Caco-2 (cell line): ENCODE measurements around the gene ZNF793. TPM values are rescaled to one million over a fixed set of nuclear protein-coding genes. Genes with fewer than 3 reads are reported as not detected.

ENCODE experiments used
- Bru-seq: library from RNA; stranded (reverse); fragments of 400-500 nt; gene quantifications from one replicate; lab custom pipeline; 2021; lab: Mats Ljungman, UMichigan
- BruChase-seq, 2 experiments: library from RNA; stranded (reverse); fragments of 400-500 nt; gene quantifications; one replicate each; lab custom pipeline; 2021; lab: Mats Ljungman, UMichigan
- BruUV-seq: library from RNA; stranded (reverse); fragments of 400-500 nt; replicated peaks from 2 replicates; lab custom pipeline; 2021; lab: Mats Ljungman, UMichigan
- CTCF ChIA-PET: fragments of 300-600 bp; sonication (Branson Sonifier 250); formaldehyde crosslinking; loops from one replicate; lab custom pipeline; 2022; ENCODE audit warnings: antibody characterized with exemption; lab: Charles Lee
- POLR2A ChIA-PET: fragments of 300-600 bp; sonication (Branson Sonifier 250); formaldehyde crosslinking; loops from one replicate; lab custom pipeline; 2022; ENCODE audit warnings: antibody characterized with exemption; lab: Charles Lee
- DNase-seq, 2 experiments: peaks; one replicate each; pipeline versions ENCODE4 v3.0.0 to v3.0.0-alpha.2; 2020 to 2022
- H3K27me3 ChIP-seq: replicated peaks from 2 replicates; pipeline ENCODE4 v1.6.0; 2011; ENCODE audit warnings: low read length; ENCODE audit not compliant: control insufficient read depth, insufficient read depth
- H3K36me3 ChIP-seq: 2 replicates; pipeline ENCODE4 v1.5.1; 2011; ENCODE audit warnings: low read length; ENCODE audit not compliant: control insufficient read depth, insufficient read depth
- H3K4me1 ChIP-seq: fragments of 250-450 bp; sonication (Bioruptor Pico); 2 replicates; pipeline ENCODE4 v1.5.1; 2020; ENCODE audit warnings: mild to moderate bottlenecking
- H3K4me3 ChIP-seq: 2 replicates; pipeline ENCODE4 v1.5.1; 2011; ENCODE audit warnings: low read depth, mild to moderate bottlenecking, control low read depth, low read length
- H3K9me3 ChIP-seq: fragments of 250-450 bp; sonication (Bioruptor Pico); 2 replicates; pipeline ENCODE4 v1.5.1; 2020; ENCODE audit warnings: mild to moderate bottlenecking, moderate library complexity
- H3K27ac Mint-ChIP-seq: one replicate; pipeline ENCODE4 v1.8.0; 2022; ENCODE audit warnings: mixed read lengths; ENCODE audit not compliant: unreplicated experiment
- H3K27me3 Mint-ChIP-seq: one replicate; pipeline ENCODE4 v1.8.0; 2022; ENCODE audit warnings: mixed read lengths; ENCODE audit not compliant: insufficient read depth, unreplicated experiment
- H3K36me3 Mint-ChIP-seq: one replicate; pipeline ENCODE4 v1.8.0; 2022; ENCODE audit warnings: mild to moderate bottlenecking, mixed read lengths; ENCODE audit not compliant: insufficient read depth, unreplicated experiment
- H3K4me1 Mint-ChIP-seq: one replicate; pipeline ENCODE4 v1.8.0; 2022; ENCODE audit warnings: low read depth, mixed read lengths; ENCODE audit not compliant: unreplicated experiment
- H3K4me3 Mint-ChIP-seq: one replicate; pipeline ENCODE4 v1.8.0; 2022; ENCODE audit warnings: mild to moderate bottlenecking, moderate library complexity, mixed read lengths; ENCODE audit not compliant: unreplicated experiment
- H3K9me3 Mint-ChIP-seq: one replicate; pipeline ENCODE4 v1.8.0; 2022; ENCODE audit warnings: mixed read lengths; ENCODE audit not compliant: unreplicated experiment
- intact Hi-C: fragments of 100-400 bp; cut with micrococcal nuclease; formaldehyde crosslinking; loops from one replicate; pipeline ENCODE4 v1.10.0; 2022; ENCODE audit not compliant: unreplicated experiment
- long read RNA-seq: library from polyadenylated mRNA; stranded (forward); transcript quantifications from one replicate; pipeline ENCODE4 v2.0.0, GENCODE V29; 2022
- total RNA-seq: library from RNA; stranded (reverse); gene quantifications from 2 replicates; pipeline ENCODE4 v1.2.3, GENCODE V29; 2022
- TF ChIP-seq, protein P1 (sequence below), 2 experiments: fragments of 200-600 bp in 1 of 2; IDR thresholded peaks; 1 replicate in 1 of 2; 2 replicates in 1 of 2; pipeline versions ENCODE4 v1.5.1 to v1.8.0; 2011 to 2022; ENCODE audit warnings: antibody characterized with exemption in 1 of 2, control low read depth in 1 of 2, inconsistent platforms in 1 of 2, low read depth in 1 of 2, low read length in 1 of 2, mild to moderate bottlenecking in 1 of 2, moderate library complexity in 1 of 2; ENCODE audit not compliant: insufficient read depth in 1 of 2, severe bottlenecking in 1 of 2, unreplicated experiment in 1 of 2

Gene ZNF793
- total RNA-seq (not detected in 2 replicates), Bru-seq, nascent RNA (percentile 2 among the genes with signal in this experiment), BruChase-seq, experiment 1, labeled RNA remaining after a 2-hour chase (not detected), BruChase-seq, experiment 2, labeled RNA remaining after a 6-hour chase (percentile 3 among the genes with signal in this experiment)
- long read RNA-seq = 0 reads

DNA sequence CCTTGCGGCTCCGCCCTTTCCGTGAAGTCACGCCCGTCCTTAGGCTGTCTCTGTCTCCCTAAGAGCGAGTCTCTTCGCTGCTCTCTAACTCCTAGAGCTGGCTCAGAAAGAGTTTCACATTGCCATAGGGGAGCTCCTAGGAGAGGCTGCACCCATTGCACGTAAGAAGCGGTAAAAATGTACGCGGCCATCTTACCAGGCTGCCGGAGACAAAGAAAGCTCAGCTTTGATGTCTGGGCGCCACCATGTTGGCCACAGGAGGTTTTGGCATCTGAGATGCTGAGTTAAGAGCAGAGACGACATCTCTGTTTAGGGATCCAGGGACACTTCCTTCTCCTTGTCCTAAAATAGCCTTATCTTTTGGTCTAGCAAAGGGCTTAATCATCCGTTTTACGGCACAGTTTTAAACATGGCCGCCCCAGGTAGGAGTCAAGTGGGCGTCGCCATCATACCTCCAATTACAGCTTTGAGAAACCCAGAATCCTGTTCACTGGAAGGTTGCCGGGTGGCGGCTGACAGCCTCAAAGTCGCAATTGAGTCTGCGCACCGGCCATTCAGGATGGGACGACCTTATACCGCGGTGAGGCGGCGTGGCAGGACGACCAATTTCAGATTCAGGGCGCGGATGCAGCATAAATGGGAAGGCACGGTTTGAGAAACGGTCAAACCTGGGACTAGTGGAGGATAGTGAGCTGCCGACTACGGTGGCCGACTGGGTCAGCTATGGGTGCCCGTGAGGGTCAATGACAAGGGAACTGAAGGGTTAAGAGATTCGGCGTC lies at the start of gene ZNF793:
TSS of gene ZNF793 (plus strand) at position 553 of the 780 bp plus-strand sequence. CDS start 16,501 bp downstream, outside the sequence.
- H3K9me3 Mint-ChIP-seq = peaks cover 26% of the 10 kb centered on the region
- DNase-seq = no peak
- TF ChIP-seq, protein P1, sequence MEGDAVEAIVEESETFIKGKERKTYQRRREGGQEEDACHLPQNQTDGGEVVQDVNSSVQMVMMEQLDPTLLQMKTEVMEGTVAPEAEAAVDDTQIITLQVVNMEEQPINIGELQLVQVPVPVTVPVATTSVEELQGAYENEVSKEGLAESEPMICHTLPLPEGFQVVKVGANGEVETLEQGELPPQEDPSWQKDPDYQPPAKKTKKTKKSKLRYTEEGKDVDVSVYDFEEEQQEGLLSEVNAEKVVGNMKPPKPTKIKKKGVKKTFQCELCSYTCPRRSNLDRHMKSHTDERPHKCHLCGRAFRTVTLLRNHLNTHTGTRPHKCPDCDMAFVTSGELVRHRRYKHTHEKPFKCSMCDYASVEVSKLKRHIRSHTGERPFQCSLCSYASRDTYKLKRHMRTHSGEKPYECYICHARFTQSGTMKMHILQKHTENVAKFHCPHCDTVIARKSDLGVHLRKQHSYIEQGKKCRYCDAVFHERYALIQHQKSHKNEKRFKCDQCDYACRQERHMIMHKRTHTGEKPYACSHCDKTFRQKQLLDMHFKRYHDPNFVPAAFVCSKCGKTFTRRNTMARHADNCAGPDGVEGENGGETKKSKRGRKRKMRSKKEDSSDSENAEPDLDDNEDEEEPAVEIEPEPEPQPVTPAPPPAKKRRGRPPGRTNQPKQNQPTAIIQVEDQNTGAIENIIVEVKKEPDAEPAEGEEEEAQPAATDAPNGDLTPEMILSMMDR (IDR thresholded peaks at IDR 0.05; ENCODE audit: insufficient read depth in 1 of 2, low read depth in 1 of 2, low read length in 1 of 2, severe bottlenecking in 1 of 2, unreplicated experiment in 1 of 2) = no peak
- no peaks in the 10 kb centered on the region for H3K27me3 Mint-ChIP-seq
- H3K36me3 Mint-ChIP-seq = peaks cover 6% of the 10 kb centered on the region
- no peaks in the 10 kb centered on the region for H3K4me1 Mint-ChIP-seq
- no peak within 1 kb of the TSS for H3K27ac Mint-ChIP-seq
- intact Hi-C loops = no loop called here
- no peak within 1 kb of the TSS for H3K4me3 ChIP-seq
- ChIA-PET POLR2A (no interaction called here), CTCF (no interaction called here)
- BruUV-seq = no TSS peak
- H3K4me1 ChIP-seq = no peaks in the 10 kb centered on the region
- H3K36me3 ChIP-seq = no peaks in the 10 kb centered on the region
- peaks cover 58% of the 10 kb centered on the region for H3K9me3 ChIP-seq
- no peaks in the 10 kb centered on the region for H3K27me3 ChIP-seq
- no peak within 1 kb of the TSS for H3K4me3 Mint-ChIP-seq

DNA sequence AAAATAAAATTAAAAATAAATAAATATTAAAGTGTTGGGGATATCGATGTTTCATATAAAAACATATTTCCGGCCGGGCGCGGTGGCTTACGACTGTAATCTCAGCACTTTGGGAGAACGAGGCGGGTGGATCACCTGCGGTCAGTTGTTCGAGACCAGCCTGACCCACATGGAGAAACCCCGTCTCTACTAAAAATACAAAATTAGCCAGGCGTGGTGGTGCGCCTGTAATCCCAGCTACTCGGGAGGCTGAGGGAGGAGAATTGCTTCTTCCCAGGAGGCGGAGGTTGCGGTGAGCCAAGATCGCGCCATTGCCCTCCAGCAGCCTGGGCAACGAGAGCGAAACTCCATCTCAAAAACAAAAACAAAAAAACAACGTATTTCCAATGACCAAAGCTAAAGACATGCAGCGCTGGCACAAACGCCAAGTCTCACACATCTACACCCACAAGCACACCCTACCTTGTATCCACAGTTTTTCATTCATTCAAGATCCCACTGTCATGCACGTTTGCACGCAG lies 40.4 kb upstream of the ZNF793 start:
- POLR2A ChIA-PET = no interaction called here
- Mint-ChIP-seq H3K27ac (no peak overlapping the region), H3K4me3 (peak overlapping the region; percentile 39), H3K4me1 (no peaks in the 10 kb centered on the region), H3K27me3 (no peaks in the 10 kb centered on the region), H3K9me3 (peaks cover 21% of the 10 kb centered on the region), H3K36me3 (no peaks in the 10 kb centered on the region)
- no peak overlapping the region for H3K4me3 ChIP-seq
- H3K9me3 ChIP-seq = peaks cover 19% of the 10 kb centered on the region
- CTCF ChIA-PET = no interaction called here
- intact Hi-C loops = no loop called here
- no peaks in the 10 kb centered on the region for H3K36me3 ChIP-seq
- no peaks in the 10 kb centered on the region for H3K4me1 ChIP-seq
- no peaks in the 10 kb centered on the region for H3K27me3 ChIP-seq
- TF ChIP-seq, protein P1 (IDR thresholded peaks at IDR 0.05; ENCODE audit: insufficient read depth in 1 of 2, low read depth in 1 of 2, low read length in 1 of 2, severe bottlenecking in 1 of 2, unreplicated experiment in 1 of 2) = no peak
- BruUV-seq = no TSS peak
- DNase-seq = no peak

DNA sequence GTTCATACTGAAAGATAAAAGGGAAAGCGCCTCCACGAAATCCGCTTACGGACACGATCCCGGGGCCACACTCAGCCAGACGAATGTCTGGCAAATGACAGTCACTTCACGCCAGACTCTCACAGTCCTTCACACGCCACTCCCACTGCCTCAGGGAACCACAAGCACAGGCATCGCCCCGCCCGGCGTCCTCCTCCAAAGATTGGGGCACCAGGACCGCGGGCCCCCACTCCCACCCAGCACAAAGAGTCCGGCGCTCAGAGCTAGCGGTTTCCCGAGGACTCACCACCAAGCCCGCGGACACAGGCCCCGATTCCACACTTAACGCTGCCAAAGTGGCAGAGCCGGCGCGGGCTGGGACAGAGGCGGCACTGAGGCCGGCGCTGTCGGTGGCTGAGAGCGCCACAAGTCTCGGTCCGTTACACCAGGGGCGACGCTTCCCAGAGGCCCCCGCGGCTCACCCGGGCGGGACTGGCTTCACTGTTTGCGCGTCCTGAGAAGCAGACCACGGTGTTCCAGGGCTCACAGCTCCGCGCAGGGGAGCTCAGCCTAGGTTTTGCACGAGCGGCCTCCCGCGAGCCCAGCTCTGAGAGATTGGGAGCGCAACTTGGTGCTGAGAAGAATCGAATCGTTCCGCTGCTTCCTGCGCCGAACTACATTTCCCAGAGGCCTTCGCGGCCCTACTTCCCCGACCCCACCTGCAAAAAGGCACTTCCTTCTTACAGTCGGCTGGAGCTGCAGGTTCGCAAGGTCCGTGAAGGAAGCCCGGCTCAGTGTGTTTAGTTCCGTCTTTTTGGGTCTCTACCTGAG lies 39.7 kb upstream of the ZNF793 start, which contains the start of gene ZNF569:
TSS of gene ZNF569 (minus strand) at position 647 of the 810 bp plus-strand sequence. CDS start 22,523 bp downstream, outside the sequence.
- H3K4me3 ChIP-seq = no peak within 1 kb of the TSS
- Mint-ChIP-seq H3K9me3 (peaks cover 21% of the 10 kb centered on the region), H3K4me3 (peak within 1 kb of the TSS; percentile 39), H3K27ac (no peak within 1 kb of the TSS), H3K4me1 (no peaks in the 10 kb centered on the region), H3K36me3 (no peaks in the 10 kb centered on the region), H3K27me3 (no peaks in the 10 kb centered on the region)
- CTCF ChIA-PET = no interaction called here
- H3K4me1 ChIP-seq = no peaks in the 10 kb centered on the region
- peaks cover 19% of the 10 kb centered on the region for H3K9me3 ChIP-seq
- H3K27me3 ChIP-seq = no peaks in the 10 kb centered on the region
- no TSS peak for BruUV-seq
- intact Hi-C loops = no loop called here
- TF ChIP-seq, protein P1 (IDR thresholded peaks at IDR 0.05; ENCODE audit: insufficient read depth in 1 of 2, low read depth in 1 of 2, low read length in 1 of 2, severe bottlenecking in 1 of 2, unreplicated experiment in 1 of 2) = no peak
- POLR2A ChIA-PET = no interaction called here
- no peaks in the 10 kb centered on the region for H3K36me3 ChIP-seq
- DNase-seq = peak in 1 of 2 experiments; percentile 47
